Neural cell (in vitro differentiated cells): Measurements from ENCODE around the gene P2RX4.

Experiments used
- EZH2 ChIP-seq: fragments of 200-600, 300-800 bp; shearing (Covaris generic), sonication (generic); IDR thresholded peaks from 2 replicates; pipeline ENCODE4 v1.6.1; 2014; ENCODE audit warnings: antibody characterized with exemption, low read length, borderline replicate concordance, mild to moderate bottlenecking; ENCODE audit not compliant: insufficient read depth, poor library complexity, severe bottlenecking
- MXI1 ChIP-seq: fragments of 450-650 bp; conservative IDR thresholded peaks from 2 replicates; pipeline ENCODE4 v1.6.1; 2014; ENCODE audit warnings: antibody characterized with exemption, mild to moderate bottlenecking; ENCODE audit not compliant: poor library complexity, severe bottlenecking
- POLR2AphosphoS5 ChIP-seq: IDR thresholded peaks from 2 replicates; pipeline ENCODE4 v1.6.1; 2012
- RAD21 ChIP-seq: fragments of 450-650 bp; conservative IDR thresholded peaks from 2 replicates; pipeline ENCODE4 v1.6.1; 2014; ENCODE audit warnings: antibody characterized with exemption, mild to moderate bottlenecking, moderate library complexity
- SMC3 ChIP-seq: fragments of 450-650 bp; conservative IDR thresholded peaks from 2 replicates; pipeline ENCODE4 v1.6.1; 2014; ENCODE audit warnings: antibody characterized with exemption, mild to moderate bottlenecking, moderate library complexity; ENCODE audit not compliant: poor library complexity
- TF ChIP-seq, protein P1 (sequence below): fragments of 450-650 bp; IDR thresholded peaks from 2 replicates; pipeline ENCODE4 v1.5.1; 2014; ENCODE audit warnings: antibody characterized with exemption, mild to moderate bottlenecking, moderate library complexity; ENCODE audit not compliant: poor library complexity, severe bottlenecking

DNA sequence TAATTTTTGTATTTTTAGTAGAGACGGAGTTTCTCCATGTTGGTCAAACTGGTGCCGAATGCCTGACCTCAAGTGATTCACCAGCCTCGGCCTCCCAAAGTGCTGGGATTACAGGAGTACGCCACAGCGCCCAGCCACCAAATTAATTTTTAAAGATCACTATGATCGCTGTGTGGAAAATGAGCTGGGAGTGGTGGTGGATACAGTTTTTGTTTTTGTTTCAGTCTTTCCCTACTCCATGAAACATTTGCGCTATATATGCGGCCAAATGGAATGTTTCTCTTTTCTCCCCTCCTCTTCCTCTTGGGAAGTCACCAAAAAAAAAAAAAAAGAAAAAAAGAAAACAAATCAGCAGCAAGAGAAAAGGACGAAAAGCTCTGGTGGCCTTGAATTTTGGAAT, 20.8 kb upstream of the P2RX4 start:
- no peak for TF ChIP-seq EZH2
- TF ChIP-seq POLR2AphosphoS5: no peak
- TF ChIP-seq, protein P1, sequence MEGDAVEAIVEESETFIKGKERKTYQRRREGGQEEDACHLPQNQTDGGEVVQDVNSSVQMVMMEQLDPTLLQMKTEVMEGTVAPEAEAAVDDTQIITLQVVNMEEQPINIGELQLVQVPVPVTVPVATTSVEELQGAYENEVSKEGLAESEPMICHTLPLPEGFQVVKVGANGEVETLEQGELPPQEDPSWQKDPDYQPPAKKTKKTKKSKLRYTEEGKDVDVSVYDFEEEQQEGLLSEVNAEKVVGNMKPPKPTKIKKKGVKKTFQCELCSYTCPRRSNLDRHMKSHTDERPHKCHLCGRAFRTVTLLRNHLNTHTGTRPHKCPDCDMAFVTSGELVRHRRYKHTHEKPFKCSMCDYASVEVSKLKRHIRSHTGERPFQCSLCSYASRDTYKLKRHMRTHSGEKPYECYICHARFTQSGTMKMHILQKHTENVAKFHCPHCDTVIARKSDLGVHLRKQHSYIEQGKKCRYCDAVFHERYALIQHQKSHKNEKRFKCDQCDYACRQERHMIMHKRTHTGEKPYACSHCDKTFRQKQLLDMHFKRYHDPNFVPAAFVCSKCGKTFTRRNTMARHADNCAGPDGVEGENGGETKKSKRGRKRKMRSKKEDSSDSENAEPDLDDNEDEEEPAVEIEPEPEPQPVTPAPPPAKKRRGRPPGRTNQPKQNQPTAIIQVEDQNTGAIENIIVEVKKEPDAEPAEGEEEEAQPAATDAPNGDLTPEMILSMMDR: no peak
- TF ChIP-seq RAD21: no peak
- TF ChIP-seq MXI1: no peak
- TF ChIP-seq SMC3: no peak
